GM12878 (cell line): ENCODE results near the gene GUCA2A. TPM values are rescaled to one million over a fixed set of nuclear protein-coding genes. Genes with fewer than 3 reads are reported as not detected.

Experiments
- ATAC-seq: fragments of 200-7000 bp; cut with Tn5 transposase; 3 replicates; pipeline ENCODE4 v1.9.1; 2020; ENCODE audit warnings: mild to moderate bottlenecking, moderate library complexity
- BruUV-seq: library from RNA; stranded (reverse); fragments of 400-500 nt; replicated peaks from 2 replicates; lab custom pipeline; 2021; lab: Mats Ljungman, UMichigan
- CTCF ChIA-PET: fragments of 300-600 bp; sonication (Branson Sonifier 250); formaldehyde crosslinking; extraction: SDS; loops from one replicate; lab custom pipeline; 2021; ENCODE audit warnings: inconsistent platforms; lab: Yijun Ruan, JAX
- POLR2A ChIA-PET: fragments of 350-600 bp; formaldehyde crosslinking; extraction: SDS; loops from one replicate; lab custom pipeline; 2021; ENCODE audit warnings: inconsistent platforms; lab: Charles Lee
- RAD21 ChIA-PET: fragments of 300-600 bp; sonication (Branson Sonifier 250); formaldehyde crosslinking; loops from one replicate; lab custom pipeline; 2023; ENCODE audit warnings: antibody characterized with exemption; ENCODE audit not compliant: unreplicated experiment; lab: Charles Lee
- SMC1A ChIA-PET: fragments of 300-600 bp; sonication (Branson Sonifier 250); formaldehyde crosslinking; loops from one replicate; lab custom pipeline; 2023; ENCODE audit not compliant: unreplicated experiment, uncharacterized antibody; lab: Charles Lee
- DNase-seq: peaks from one replicate; pipeline ENCODE4 v3.0.0-alpha.2; 2011; ENCODE audit warnings: low read depth, low spot score
- FAIRE-seq: peaks from 3 replicates; lab custom pipeline; 2011; peaks lifted over from hg19 to GRCh38; lab: Jason Lieb, UNC
- H2AFZ ChIP-seq: 2 replicates; pipeline ENCODE4 v1.6.0; 2011; ENCODE audit warnings: low read depth, low read length, control low read depth; ENCODE audit not compliant: control insufficient read depth
- H3K27ac ChIP-seq: 2 replicates; pipeline ENCODE4 v1.5.1; 2011; ENCODE audit warnings: control low read depth; ENCODE audit not compliant: control insufficient read depth, insufficient read depth
- H3K27me3 ChIP-seq, 2 experiments: replicated peaks in 1 of 2; 2 replicates each; pipeline versions ENCODE4 v1.6.0 to v1.6.1; 2011; ENCODE audit warnings: low read length in 1 of 2; ENCODE audit not compliant: control insufficient read depth in 2 of 2, insufficient read depth in 2 of 2
- H3K36me3 ChIP-seq, 2 experiments: 2 replicates each; pipeline ENCODE4 v1.5.1; 2011; ENCODE audit warnings: low read length in 1 of 2; ENCODE audit not compliant: control insufficient read depth in 2 of 2, insufficient read depth in 2 of 2
- H3K4me1 ChIP-seq: 2 replicates; pipeline ENCODE4 v1.6.1; 2011; ENCODE audit warnings: mild to moderate bottlenecking, low read length, moderate library complexity, mixed read lengths; ENCODE audit not compliant: control insufficient read depth, insufficient read depth
- H3K4me2 ChIP-seq: 2 replicates; pipeline ENCODE4 v1.6.0; 2011; ENCODE audit warnings: control low read depth; ENCODE audit not compliant: control insufficient read depth, insufficient read depth
- H3K4me3 ChIP-seq: fragments of 200-600 bp; sonication (generic); 2 replicates; pipeline ENCODE4 v1.5.1; 2016
- H3K79me2 ChIP-seq: 2 replicates; pipeline ENCODE4 v1.6.0; 2011; ENCODE audit warnings: low read length; ENCODE audit not compliant: control insufficient read depth, insufficient read depth
- H3K9ac ChIP-seq: 2 replicates; pipeline ENCODE4 v1.8.0; 2011; ENCODE audit warnings: low read length, control low read depth, mixed read lengths; ENCODE audit not compliant: control insufficient read depth, insufficient read depth
- H3K9me3 ChIP-seq: replicated peaks from 3 replicates; pipeline ENCODE4 v1.5.1; 2011; ENCODE audit warnings: mild to moderate bottlenecking, low read length; ENCODE audit not compliant: control insufficient read depth, insufficient read depth
- H4K20me1 ChIP-seq: 2 replicates; pipeline ENCODE4 v1.6.0; 2011; ENCODE audit not compliant: control insufficient read depth, insufficient read depth
- BCL3 ChIP-seq: IDR thresholded peaks from 2 replicates; pipeline ENCODE4 v1.6.1; 2011; ENCODE audit warnings: borderline replicate concordance, low read depth, mild to moderate bottlenecking, moderate library complexity, low read length; ENCODE audit not compliant: insufficient read depth, poor library complexity, severe bottlenecking
- CREB1 ChIP-seq: IDR thresholded peaks from 2 replicates; pipeline ENCODE4 v1.6.1; 2012; ENCODE audit warnings: low read depth, mild to moderate bottlenecking, inconsistent platforms
- HDGF ChIP-seq: fragments of 450-650 bp; IDR thresholded peaks from 2 replicates; pipeline ENCODE4 v1.6.1; 2016; ENCODE audit warnings: antibody characterized with exemption
- IRF4 ChIP-seq: IDR thresholded peaks from 2 replicates; pipeline ENCODE4 v1.6.1; 2011; ENCODE audit warnings: low read depth, low read length
- NR2C2 ChIP-seq: IDR thresholded peaks from 2 replicates; pipeline ENCODE4 v1.6.1; 2011; ENCODE audit warnings: borderline replicate concordance, low read depth; ENCODE audit not compliant: control insufficient read depth, insufficient read length
- PBX3 ChIP-seq: IDR thresholded peaks from 2 replicates; pipeline ENCODE4 v1.6.1; 2011; ENCODE audit warnings: mild to moderate bottlenecking, low read depth, low read length, moderate library complexity; ENCODE audit not compliant: insufficient replicate concordance
- RCOR1 ChIP-seq: conservative IDR thresholded peaks from 2 replicates; pipeline ENCODE4 v1.6.1; 2012; ENCODE audit warnings: low read depth, low read length, improper control_type of control experiment
- WGBS: methylation state at CpG from one replicate; pipeline ENCODE4 v1.1.6; 2016; ENCODE audit warnings: low lambda C conversion rate; ENCODE audit not compliant: insufficient replicate concordance, insufficient coverage; ENCODE audit errors: missing lambda C conversion rate; 5-methylcytosine and 5-hydroxymethylcytosine counted together
- in situ Hi-C: fragments of 300-500 bp; cut with MboI; formaldehyde crosslinking; loops from 9 replicates; pipeline ENCODE4 v1.14.3; 2018; ENCODE audit warnings: mixed read lengths
- intact Hi-C: fragments of 100-400 bp; cut with micrococcal nuclease; formaldehyde crosslinking; loops from one replicate; pipeline ENCODE4 v1.14.2; 2022; ENCODE audit not compliant: unreplicated experiment
- polyA plus RNA-seq, 11 experiments: library from polyadenylated mRNA; depleted of rRNA in 4 of 11; unstranded in 6 of 11; stranded (reverse) in 5 of 11; fragments of >200 nt; fragmentation: Nextera tagmentation in 4 of 11; fragmentation: Illumina TruSeq in 1 of 11; extraction: Ambion mirVana in 4 of 11; extraction: Trizol in 1 of 11; gene quantifications; 1 replicate in 1 of 11; 2 replicates in 10 of 11; pipeline versions ENCODE4 v1.2.1 to v1.2.3, GENCODE V29; 2011 to 2016; ENCODE audit warnings: inconsistent platforms in 2 of 11, missing spikeins in 2 of 11, low read depth in 1 of 11
- total RNA-seq, 4 experiments: library from RNA; depleted of rRNA in 3 of 4; stranded (reverse); fragments of >200 nt in 3 of 4; fragmentation: Illumina TruSeq in 1 of 4; extraction: Trizol in 1 of 4; gene quantifications; 2 replicates each; pipeline versions ENCODE4 v1.2.1 to v1.2.3, GENCODE V29; 2013 to 2021

The GUCA2A gene
- total and polyA plus RNA-seq, 10 of the 15 experiments (the other 5 are each of a cell fraction or from before 2014, with no cell fraction given): not detected

DNA sequence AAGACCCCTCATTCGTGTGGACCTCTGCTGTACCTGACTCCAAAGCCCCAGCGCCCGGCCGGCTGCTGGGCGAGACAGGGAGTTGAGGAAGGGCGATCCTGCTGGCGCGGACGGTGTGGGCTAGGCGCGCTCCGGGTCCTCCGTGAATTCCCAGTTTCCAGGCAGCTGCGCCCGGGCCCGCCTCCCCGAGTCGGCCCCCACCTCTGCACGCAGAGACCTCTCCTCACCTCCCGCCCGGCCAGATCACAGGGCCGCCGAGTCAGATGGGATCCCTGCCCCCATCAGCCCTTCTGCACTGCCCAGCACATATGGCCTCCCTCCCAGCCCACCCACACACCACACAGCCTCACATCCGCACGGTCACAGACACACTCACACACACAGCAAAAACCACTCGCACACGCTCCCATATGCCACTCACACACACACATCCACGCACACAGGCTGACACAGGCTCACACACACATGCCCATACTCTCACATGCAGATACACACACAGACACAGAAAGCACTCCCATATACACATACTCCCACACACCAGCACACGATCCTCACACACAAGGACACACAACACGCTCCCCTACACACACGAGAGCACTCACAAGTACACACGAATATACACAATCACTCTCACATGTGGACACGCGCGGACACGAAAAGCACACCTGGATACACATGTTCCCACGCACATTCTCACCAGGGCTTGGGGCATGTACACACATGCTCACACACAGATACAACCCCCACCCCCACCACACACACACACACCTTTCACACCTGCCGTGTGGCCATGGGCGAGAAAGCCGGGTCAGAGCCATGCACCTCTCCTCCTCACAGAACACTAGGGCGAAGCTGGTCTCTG lies 18.6 kb downstream of the GUCA2A start:
- ChIA-PET POLR2A (no interaction called here), RAD21 (no interaction called here), CTCF (interaction anchor here (0.6 kb wide), 1 partner anchor 10 kb away, joined by 3 read pairs; no protein-coding TSS in a partner anchor), SMC1A (no interaction called here)
- H3K27ac ChIP-seq: no peak overlapping the region
- no peaks in the 10 kb centered on the region for H3K36me3 ChIP-seq
- FAIRE-seq (no peak), ATAC-seq (no peak), DNase-seq (no peak)
- intact Hi-C loops (loop anchor here (2.0 to 10.0 kb wide), 3 partner anchors 27 to 571 kb away; no protein-coding TSS in a partner anchor), in situ Hi-C loops (no loop called here)
- H4K20me1 ChIP-seq: peaks cover 2% of the 10 kb centered on the region; the same call in 1 of the 2 replicates
- no peaks in the 10 kb centered on the region for H3K27me3 ChIP-seq
- no peak overlapping the region for H3K4me3 ChIP-seq
- no peak overlapping the region for H3K4me2 ChIP-seq
- H3K9ac ChIP-seq: no peak overlapping the region
- H3K9me3 ChIP-seq: no peaks in the 10 kb centered on the region
- no TSS peak for BruUV-seq
- TF ChIP-seq IRF4 (no peak), BCL3 (peak; percentile 95), PBX3 (peak; percentile 54), HDGF (no peak), CREB1 (no peak), NR2C2 (no peak), RCOR1 (no peak)
- no peak overlapping the region for H2AFZ ChIP-seq
- 62% methylated on average over 28 of the region's 41 CpGs for WGBS
- no peaks in the 10 kb centered on the region for H3K4me1 ChIP-seq
- no peaks in the 10 kb centered on the region for H3K79me2 ChIP-seq
